ENCODE measurements around the gene ST6GALNAC6. TPM values are rescaled to one million over a fixed set of nuclear protein-coding genes. Genes with fewer than 3 reads are reported as not detected.

Gene ST6GALNAC6
- total and polyA plus RNA-seq, 2 of the 8 experiments (the other 6 are each of a cell fraction or from before 2014, with no cell fraction given): 43.7 to 64.4 TPM

GRCh38 chr9:127863191-127863621, 36.2 kb downstream of the ST6GALNAC6 start:
- no peak overlapping the region for H2AFZ ChIP-seq (ENCODE audit: low read length)
- DNase-seq (ENCODE audit: low read depth in 1 of 2, low spot score in 2 of 2) (no peak), FAIRE-seq (no peak)
- H2AK5ac ChIP-seq (ENCODE audit: low read depth, low read length): no peak overlapping the region
- no peaks in the 10 kb centered on the region; a peak in 1 of 7 replicates for H3K27me3 ChIP-seq (replicated peaks in 1 of 4; ENCODE audit: control insufficient read depth in 3 of 4, extremely low read depth in 1 of 4, insufficient read depth in 3 of 4, low read length in 3 of 4)
- no peak overlapping the region; the same call in 1 of the 2 replicates for H4K8ac ChIP-seq (ENCODE audit: extremely low read depth, insufficient read depth, low read length)
- H3K4ac ChIP-seq (replicated peaks; ENCODE audit: insufficient read length, low read depth, low read length): no peak overlapping the region
- H4K5ac ChIP-seq (ENCODE audit: insufficient read length, low read depth, low read length): no peak overlapping the region
- H3K56ac ChIP-seq (replicated peaks; ENCODE audit: insufficient read length, low read depth, low read length): no peak overlapping the region
- no peaks in the 10 kb centered on the region for H3K79me2 ChIP-seq (ENCODE audit: control insufficient read depth in 1 of 2, insufficient read depth in 2 of 2, low read length in 2 of 2)
- no peak overlapping the region for H3K4me2 ChIP-seq (ENCODE audit: insufficient read depth in 1 of 2, low read depth in 2 of 2, low read length in 2 of 2)
- peaks cover 0 to 4% of the 10 kb centered on the region in 2 experiments for H4K20me1 ChIP-seq (replicated peaks in 1 of 2; ENCODE audit: control insufficient read depth in 1 of 2, insufficient read depth in 2 of 2, low read length in 2 of 2)
- H3K14ac ChIP-seq (ENCODE audit: insufficient read length): no peak overlapping the region
- H2BK20ac ChIP-seq (ENCODE audit: low read length): no peak overlapping the region
- H3K9ac ChIP-seq (replicated peaks in 1 of 4; ENCODE audit: extremely low read depth in 1 of 4, low read depth in 3 of 4, low read length in 3 of 4): no peak overlapping the region
- H2BK12ac ChIP-seq (ENCODE audit: low read depth, low read length): no peak overlapping the region
- ChIA-PET POLR2A (ENCODE audit: partially characterized antibody) (interaction anchor here (0.6 to 3.5 kb wide), 4 partner anchors 9 to 261 kb away, joined by 3 to 15 read pairs (median 4); partner anchors contain the start of gene ENG), CTCF (ENCODE audit: partially characterized antibody) (interaction anchor here (0.6 to 3.3 kb wide), 7 partner anchors 10 to 1185 kb away, joined by 3 to 15 read pairs (median 3); partner anchors contain the start of gene ENG)
- peaks cover 4% of the 10 kb centered on the region; the same call in 1 of the 2 replicates for H3K23me2 ChIP-seq (ENCODE audit: low read depth, low read length)
- no peak overlapping the region for H3K4me3 ChIP-seq (ENCODE audit: extremely low read depth in 1 of 4, insufficient read depth in 2 of 4, low read depth in 3 of 4, low read length in 4 of 4)
- H3K36me3 ChIP-seq (ENCODE audit: control insufficient read depth in 2 of 4, insufficient read depth in 4 of 4, low read length in 3 of 4): no peaks in the 10 kb centered on the region
- no peak overlapping the region for H2BK15ac ChIP-seq (ENCODE audit: low read length)
- H3K18ac ChIP-seq (ENCODE audit: extremely low read depth, low read length): no peak overlapping the region
- no peak overlapping the region for H4K91ac ChIP-seq (replicated peaks; ENCODE audit: insufficient read length, low read length)
- H3K9me3 ChIP-seq (ENCODE audit: insufficient read depth in 2 of 2, low read depth in 1 of 2, low read length in 1 of 2): no peaks in the 10 kb centered on the region
- 91% methylated on average over 13 of the region's 13 CpGs; no CpG with 5 or more reads in 1 of the 2 experiments for WGBS, 2 experiments (ENCODE audit: extremely low coverage in 1 of 2, insufficient coverage in 1 of 2, insufficient read length in 1 of 2, insufficient replicate concordance in 2 of 2, low coverage in 1 of 2, low lambda C conversion rate in 2 of 2, missing lambda C conversion rate in 1 of 2)
- no peak overlapping the region for H3K23ac ChIP-seq (ENCODE audit: insufficient read length)
- no peak overlapping the region for H2BK5ac ChIP-seq (ENCODE audit: low read depth, low read length)
- no peak overlapping the region for H2BK120ac ChIP-seq (replicated peaks; ENCODE audit: low read depth, low read length)
- H3K4me1 ChIP-seq (replicated peaks in 1 of 4; ENCODE audit: control insufficient read depth in 3 of 4, insufficient read depth in 4 of 4, low read length in 3 of 4): peaks cover 0 to 3% (median under 1%) of the 10 kb centered on the region in 4 experiments; a peak in 1 of 7 replicates
- H3K79me1 ChIP-seq (ENCODE audit: low read depth, low read length): no peaks in the 10 kb centered on the region; the same call in 1 of the 2 replicates
- H3K27ac ChIP-seq (ENCODE audit: low read depth, low read length): no peak overlapping the region
- no peak for TF ChIP-seq TEAD4 (IDR thresholded peaks at IDR 0.05; ENCODE audit: low read depth, low read length)
- no peak for TF ChIP-seq CBX8 (IDR thresholded peaks at IDR 0.05; ENCODE audit: borderline replicate concordance, low read depth, low read length)
- TF ChIP-seq CREB1 (IDR thresholded peaks at IDR 0.05): no peak
- TF ChIP-seq EP300 (IDR thresholded peaks at IDR 0.05; ENCODE audit: borderline replicate concordance in 1 of 2, low read depth in 2 of 2, low read length in 2 of 2): no peak
- no peak for TF ChIP-seq CHD1 (IDR thresholded peaks at IDR 0.05; ENCODE audit: low read depth, low read length)
- TF ChIP-seq KDM4A (IDR thresholded peaks at IDR 0.05; ENCODE audit: low read depth, low read length, severe bottlenecking): no peak
- TF ChIP-seq JUND (IDR thresholded peaks at IDR 0.05; ENCODE audit: low read length): no peak
- no peak for TF ChIP-seq SIX5 (IDR thresholded peaks at IDR 0.05; ENCODE audit: low read depth, low read length)
